KMS-11 (cell line): ENCODE measurements around the gene AFF1.
"Not testable (repeated sequence)": the region's sequence is repeated elsewhere in the genome, so short reads cannot be mapped to it uniquely, and the experiment has no call there.

ENCODE experiments used
- H2AFZ ChIP-seq: fragments of 200-600 bp; sonication (generic); 2 replicates; pipeline ENCODE4 v1.6.1; 2016; ENCODE audit warnings: antibody characterized with exemption, mixed run types, low read depth
- H3K27ac ChIP-seq: fragments of 200-600 bp; sonication (generic); 2 replicates; pipeline ENCODE4 v1.6.1; 2016; ENCODE audit warnings: mild to moderate bottlenecking, mixed run types
- H3K27me3 ChIP-seq: fragments of 200-600 bp; sonication (generic); 2 replicates; pipeline ENCODE4 v1.6.1; 2017; ENCODE audit warnings: mild to moderate bottlenecking, low read depth, mixed run types, moderate library complexity; ENCODE audit not compliant: insufficient read depth
- H3K36me3 ChIP-seq: fragments of 200-600 bp; sonication (generic); 2 replicates; pipeline ENCODE4 v1.6.1; 2017; ENCODE audit warnings: mild to moderate bottlenecking, mixed run types; ENCODE audit not compliant: insufficient read depth
- H3K4me1 ChIP-seq: fragments of 200-600 bp; sonication (generic); 2 replicates; pipeline ENCODE4 v1.6.1; 2016; ENCODE audit warnings: mild to moderate bottlenecking, low read depth, mixed run types; ENCODE audit not compliant: poor library complexity, severe bottlenecking
- H3K4me2 ChIP-seq: fragments of 200-600 bp; sonication (generic); 2 replicates; pipeline ENCODE4 v1.7.0; 2016; ENCODE audit warnings: mild to moderate bottlenecking, mixed run types
- H3K4me3 ChIP-seq: fragments of 200-600 bp; sonication (generic); IDR thresholded peaks from 2 replicates; pipeline ENCODE4 v1.6.1; 2017; ENCODE audit warnings: low read depth, low read length, mixed read lengths; ENCODE audit not compliant: insufficient read depth
- H3K79me2 ChIP-seq: fragments of 200-600 bp; sonication (generic); 2 replicates; pipeline ENCODE4 v1.6.1; 2016; ENCODE audit warnings: low read depth, mixed run types; ENCODE audit not compliant: insufficient read depth
- H3K9ac ChIP-seq: fragments of 200-600 bp; sonication (generic); 2 replicates; pipeline ENCODE4 v1.6.1; 2016; ENCODE audit warnings: mild to moderate bottlenecking, mixed run types
- H4K20me1 ChIP-seq: fragments of 200-600 bp; sonication (generic); 2 replicates; pipeline ENCODE4 v1.6.1; 2016; ENCODE audit warnings: mild to moderate bottlenecking, mixed run types; ENCODE audit not compliant: insufficient read depth
- CTCF ChIP-seq: fragments of 200-600 bp; sonication (generic); conservative IDR thresholded peaks from 2 replicates; pipeline ENCODE4 v1.6.1; 2017; ENCODE audit warnings: low read depth, mild to moderate bottlenecking, antibody characterized with exemption, low read length, moderate library complexity, mixed read lengths

Gene AFF1

GRCh38 chr4:87035881-87036509 is 101.2 kb downstream of the AFF1 start:
- Histone ChIP-seq H3K79me2 (peaks cover 97% of the 10 kb centered on the region), H3K4me1 (peaks cover 81% of the 10 kb centered on the region), H3K4me2 (no peak overlapping the region), H3K27ac (no peak overlapping the region), H3K27me3 (no peaks in the 10 kb centered on the region), H4K20me1 (peaks cover 68% of the 10 kb centered on the region), H3K4me3 (no peak overlapping the region), H3K36me3 (no peaks in the 10 kb centered on the region), H2AFZ (no peak overlapping the region), H3K9ac (no peak overlapping the region)
- TF ChIP-seq CTCF, result no peak

GRCh38 chr4:87036713-87037112 is 101.9 kb downstream of the AFF1 start:
- peaks cover 78% of the 10 kb centered on the region for H3K4me1 ChIP-seq
- peaks cover 66% of the 10 kb centered on the region for H4K20me1 ChIP-seq
- no peak overlapping the region for H3K9ac ChIP-seq
- H3K36me3 ChIP-seq, result no peaks in the 10 kb centered on the region
- no peak overlapping the region for H3K4me3 ChIP-seq
- H3K4me2 ChIP-seq, result no peak overlapping the region
- H3K79me2 ChIP-seq, result peaks cover 97% of the 10 kb centered on the region
- H3K27me3 ChIP-seq, result no peaks in the 10 kb centered on the region
- no peak for TF ChIP-seq CTCF
- H3K27ac ChIP-seq, result no peak overlapping the region
- H2AFZ ChIP-seq, result no peak overlapping the region

- peaks cover 73% of the 10 kb centered on the region for H3K4me1 ChIP-seq
- H3K4me2 ChIP-seq, H3K27ac ChIP-seq, H2AFZ ChIP-seq, H3K36me3 ChIP-seq, H3K9ac ChIP-seq, H3K4me3 ChIP-seq, H3K27me3 ChIP-seq: not testable (repeated sequence)
- peaks cover 97% of the 10 kb centered on the region for H3K79me2 ChIP-seq
- H4K20me1 ChIP-seq, result peaks cover 66% of the 10 kb centered on the region
Observed at GRCh38 chr4:87037171-87037570, 102.4 kb downstream of the AFF1 start.

GRCh38 chr4:87037671-87038334 is 103.0 kb downstream of the AFF1 start:
- Histone ChIP-seq H3K4me3 (no peak overlapping the region), H3K9ac (no peak overlapping the region), H3K27me3 (no peaks in the 10 kb centered on the region), H3K79me2 (peaks cover 97% of the 10 kb centered on the region), H3K36me3 (no peaks in the 10 kb centered on the region), H3K4me1 (peaks cover 69% of the 10 kb centered on the region), H2AFZ (no peak overlapping the region), H4K20me1 (peaks cover 59% of the 10 kb centered on the region), H3K27ac (no peak overlapping the region), H3K4me2 (no peak overlapping the region)
- TF ChIP-seq CTCF, result no peak
